HEK293 (cell line): ENCODE results near the gene MICALL1.

Source experiments
- ATF2 ChIP-seq: fragments of 450-650 bp; formaldehyde crosslinking; IDR thresholded peaks from 2 replicates; pipeline ENCODE4 v1.5.1; 2016; ENCODE audit warnings: missing biosample characterization, missing genetic modification characterization, low read depth
- BCL11A ChIP-seq: fragments of 450-650 bp; formaldehyde crosslinking; IDR thresholded peaks from 2 replicates; pipeline ENCODE4 v1.5.1; 2016; ENCODE audit warnings: low read depth, missing biosample characterization, missing genetic modification characterization
- PRDM2 ChIP-seq: fragments of 450-650 bp; formaldehyde crosslinking; IDR thresholded peaks from 2 replicates; pipeline ENCODE4 v1.5.1; 2016; ENCODE audit warnings: missing biosample characterization, missing genetic modification characterization, borderline replicate concordance
- REPIN1 ChIP-seq: fragments of 450-650 bp; formaldehyde crosslinking; IDR thresholded peaks from 2 replicates; pipeline ENCODE4 v1.5.1; 2017; ENCODE audit warnings: missing biosample characterization, missing genetic modification characterization, low read depth
- SALL2 ChIP-seq: fragments of 450-650 bp; formaldehyde crosslinking; IDR thresholded peaks from 2 replicates; pipeline ENCODE4 v1.5.0; 2017; ENCODE audit warnings: missing biosample characterization, mild to moderate bottlenecking, missing genetic modification characterization, borderline replicate concordance
- YY1 ChIP-seq: fragments of 450-650 bp; formaldehyde crosslinking; IDR thresholded peaks from 2 replicates; pipeline ENCODE4 v1.5.1; 2018; ENCODE audit warnings: missing biosample characterization, missing genetic modification characterization
- ZBTB48 ChIP-seq: fragments of 450-650 bp; formaldehyde crosslinking; IDR thresholded peaks from 2 replicates; pipeline ENCODE4 v1.5.1; 2016; ENCODE audit warnings: missing biosample characterization, missing genetic modification characterization
- ZEB2 ChIP-seq: fragments of 450-650 bp; formaldehyde crosslinking; IDR thresholded peaks from 2 replicates; pipeline ENCODE4 v1.5.1; 2016; ENCODE audit warnings: missing biosample characterization, missing genetic modification characterization
- ZFP3 ChIP-seq: fragments of 450-650 bp; formaldehyde crosslinking; IDR thresholded peaks from 2 replicates; pipeline ENCODE4 v1.5.1; 2016; ENCODE audit warnings: low read depth, missing biosample characterization, missing genetic modification characterization
- ZFP69B ChIP-seq: fragments of 450-650 bp; formaldehyde crosslinking; IDR thresholded peaks from 2 replicates; pipeline ENCODE4 v1.5.1; 2016; ENCODE audit warnings: missing biosample characterization, missing genetic modification characterization
- ZNF157 ChIP-seq: fragments of 450-650 bp; formaldehyde crosslinking; IDR thresholded peaks from 2 replicates; pipeline ENCODE4 v1.5.1; 2016; ENCODE audit warnings: missing biosample characterization, missing genetic modification characterization
- ZNF175 ChIP-seq: fragments of 450-650 bp; formaldehyde crosslinking; IDR thresholded peaks from 2 replicates; pipeline ENCODE4 v1.5.1; 2016; ENCODE audit warnings: missing biosample characterization, missing genetic modification characterization
- ZNF18 ChIP-seq: fragments of 450-650 bp; formaldehyde crosslinking; IDR thresholded peaks from 2 replicates; pipeline ENCODE4 v1.5.1; 2016; ENCODE audit warnings: missing biosample characterization, missing genetic modification characterization
- ZNF23 ChIP-seq: fragments of 450-650 bp; formaldehyde crosslinking; IDR thresholded peaks from 2 replicates; pipeline ENCODE4 v1.5.1; 2016; ENCODE audit warnings: missing biosample characterization, missing genetic modification characterization, borderline replicate concordance
- ZNF239 ChIP-seq: fragments of 450-650 bp; formaldehyde crosslinking; IDR thresholded peaks from 2 replicates; pipeline ENCODE4 v1.5.1; 2016; ENCODE audit warnings: missing biosample characterization, missing genetic modification characterization
- ZNF354C ChIP-seq: fragments of 450-650 bp; formaldehyde crosslinking; IDR thresholded peaks from 2 replicates; pipeline ENCODE4 v1.5.1; 2016; ENCODE audit warnings: missing biosample characterization, missing genetic modification characterization, low read depth, borderline replicate concordance
- ZNF394 ChIP-seq: fragments of 450-650 bp; formaldehyde crosslinking; IDR thresholded peaks from 2 replicates; pipeline ENCODE4 v1.5.1; 2016; ENCODE audit warnings: missing biosample characterization, missing genetic modification characterization, mild to moderate bottlenecking, moderate library complexity, borderline replicate concordance
- ZNF404 ChIP-seq: fragments of 450-650 bp; formaldehyde crosslinking; IDR thresholded peaks from 2 replicates; pipeline ENCODE4 v1.5.1; 2017; ENCODE audit warnings: missing biosample characterization, missing genetic modification characterization
- ZNF433 ChIP-seq: fragments of 450-650 bp; formaldehyde crosslinking; IDR thresholded peaks from 2 replicates; pipeline ENCODE4 v1.5.1; 2016; ENCODE audit warnings: missing biosample characterization, missing genetic modification characterization, low read depth
- ZNF510 ChIP-seq: fragments of 450-650 bp; formaldehyde crosslinking; IDR thresholded peaks from 2 replicates; pipeline ENCODE4 v1.5.1; 2018; ENCODE audit warnings: mild to moderate bottlenecking, missing genetic modification characterization, missing biosample characterization; ENCODE audit not compliant: insufficient replicate concordance
- ZNF623 ChIP-seq: fragments of 450-650 bp; formaldehyde crosslinking; IDR thresholded peaks from 2 replicates; pipeline ENCODE4 v1.5.1; 2016; ENCODE audit warnings: missing biosample characterization, missing genetic modification characterization
- ZNF629 ChIP-seq: fragments of 450-650 bp; formaldehyde crosslinking; IDR thresholded peaks from 2 replicates; pipeline ENCODE4 v1.5.1; 2017; ENCODE audit warnings: missing biosample characterization, missing genetic modification characterization
- ZNF645 ChIP-seq: fragments of 450-650 bp; formaldehyde crosslinking; IDR thresholded peaks from 2 replicates; pipeline ENCODE4; 2016; ENCODE audit warnings: missing biosample characterization, missing genetic modification characterization
- ZNF704 ChIP-seq: fragments of 450-650 bp; formaldehyde crosslinking; IDR thresholded peaks from 2 replicates; pipeline ENCODE4 v1.5.1; 2016; ENCODE audit warnings: missing biosample characterization, missing genetic modification characterization
- ZNF776 ChIP-seq: fragments of 450-650 bp; formaldehyde crosslinking; IDR thresholded peaks from 2 replicates; pipeline ENCODE4 v1.5.0; 2017; ENCODE audit warnings: missing biosample characterization, missing genetic modification characterization, borderline replicate concordance
- ZNF830 ChIP-seq: fragments of 450-650 bp; IDR thresholded peaks from 2 replicates; pipeline ENCODE4 v1.5.0; 2018; ENCODE audit warnings: missing biosample characterization, missing genetic modification characterization, low read depth, mild to moderate bottlenecking, moderate library complexity
- ZNF843 ChIP-seq: fragments of 450-650 bp; formaldehyde crosslinking; IDR thresholded peaks from 2 replicates; pipeline ENCODE4 v1.5.1; 2016; ENCODE audit warnings: missing biosample characterization, missing genetic modification characterization

The MICALL1 gene

GRCh38 chr22:37933711-37934376 is 27.7 kb downstream of the MICALL1 start (continued):
- TF ChIP-seq PRDM2 (tag by site-specific recombination), result no peak
- no peak for TF ChIP-seq ZFP3 (tag by site-specific recombination)
- TF ChIP-seq ZBTB48 (tag by site-specific recombination), result no peak
- TF ChIP-seq YY1 (tag by site-specific recombination), result no peak
- no peak for TF ChIP-seq ZNF843
- TF ChIP-seq ZNF239 (tag by site-specific recombination), result no peak
- TF ChIP-seq ZNF18, result no peak
- peak; percentile 92 for TF ChIP-seq ZEB2
- TF ChIP-seq ATF2 (tag by site-specific recombination), result no peak
- TF ChIP-seq REPIN1 (tag by site-specific recombination), result no peak
- peak; percentile 17; the same call in 1 of the 2 replicates for TF ChIP-seq ZNF645 (tag by site-specific recombination)
- 0 out of 2 replicates have a peak, but pooled peaks have one; percentile 12 for TF ChIP-seq ZNF623 (tag by site-specific recombination)
- TF ChIP-seq ZNF433, result no peak
- TF ChIP-seq ZNF157 (tag by site-specific recombination), result no peak
- no peak for TF ChIP-seq ZNF354C
- peak; percentile 77 for TF ChIP-seq ZNF629 (tag by site-specific recombination)
- TF ChIP-seq BCL11A (tag by site-specific recombination), result peak; percentile 37; the same call in 1 of the 2 replicates
- TF ChIP-seq ZNF175, result no peak
- TF ChIP-seq ZNF404 (tag by site-specific recombination), result no peak
- no peak for TF ChIP-seq ZNF23
- no peak for TF ChIP-seq ZNF704 (tag by site-specific recombination)
- no peak for TF ChIP-seq ZNF510 (tag by site-specific recombination)
- no peak for TF ChIP-seq ZNF830 (tag by site-specific recombination)
- 0 out of 2 replicates have a peak, but pooled peaks have one; percentile 35 for TF ChIP-seq ZFP69B (tag by site-specific recombination)
- no peak for TF ChIP-seq ZNF776
- peak; percentile 38; the same call in 1 of the 2 replicates for TF ChIP-seq ZNF394 (tag by site-specific recombination)
- no peak for TF ChIP-seq SALL2 (tag by site-specific recombination)
